HCEC 1CT (cell line): Measurements from ENCODE around the gene CCDC195.
A peak's percentile ranks its signal among the peaks of the same experiment; 100 is the strongest.

ENCODE experiments used
- DNase-seq: peaks from one replicate; pipeline ENCODE4 v3.0.0-alpha.2; 2017

CCDC195 gene

GRCh38 chr2:224716201-224716600, at the start of gene CCDC195:
Gene CCDC195 (minus strand): TSS chr2:224716365. CDS start chr2:224716365, 0 bp downstream.
- DNase-seq: no peak

- DNase-seq: no peak
Measured at GRCh38 chr2:224764565-224765236, 48.5 kb upstream of the CCDC195 start.

GRCh38 chr2:224757934-224758548, 41.9 kb upstream of the CCDC195 start:
- DNase-seq: no peak

GRCh38 chr2:224753743-224754540, 37.8 kb upstream of the CCDC195 start:
- DNase-seq: peak; percentile 3

GRCh38 chr2:224751996-224752698, 36.0 kb upstream of the CCDC195 start:
- DNase-seq: no peak

GRCh38 chr2:224749136-224749535, 33.0 kb upstream of the CCDC195 start:
- DNase-seq: no peak

- DNase-seq: no peak
Measured at GRCh38 chr2:224747765-224748164, 31.6 kb upstream of the CCDC195 start.

GRCh38 chr2:224736227-224736626, 20.1 kb upstream of the CCDC195 start:
- no peak for DNase-seq

- DNase-seq: no peak
Measured at GRCh38 chr2:224734949-224735348, 18.8 kb upstream of the CCDC195 start.

GRCh38 chr2:224731665-224732064, 15.5 kb upstream of the CCDC195 start:
- no peak for DNase-seq

- DNase-seq: no peak
Measured at GRCh38 chr2:224729435-224729834, 13.3 kb upstream of the CCDC195 start.

GRCh38 chr2:224724331-224724730, 8.2 kb upstream of the CCDC195 start:
- DNase-seq: no peak

- peak; percentile 11 for DNase-seq
Measured at GRCh38 chr2:224723586-224724217, 7.5 kb upstream of the CCDC195 start.

- no peak for DNase-seq
Measured at GRCh38 chr2:224722770-224723169, 6.6 kb upstream of the CCDC195 start.

GRCh38 chr2:224722250-224722649, 6.1 kb upstream of the CCDC195 start:
- no peak for DNase-seq

GRCh38 chr2:224716921-224717320, 756 bp upstream of the CCDC195 start:
- no peak for DNase-seq

- DNase-seq: peak; percentile 23
Measured at GRCh38 chr2:224711859-224712665, 4.1 kb downstream of the CCDC195 start.

- DNase-seq: no peak
Measured at GRCh38 chr2:224711381-224711780, 4.8 kb downstream of the CCDC195 start.

- DNase-seq: no peak
Measured at GRCh38 chr2:224709301-224709700, 6.9 kb downstream of the CCDC195 start.

- DNase-seq: no peak
Measured at GRCh38 chr2:224694502-224694901, 21.7 kb downstream of the CCDC195 start.

- peak; percentile 22 for DNase-seq
Measured at GRCh38 chr2:224691563-224691962, 24.6 kb downstream of the CCDC195 start.

- no peak for DNase-seq
Measured at GRCh38 chr2:224690868-224691267, 25.3 kb downstream of the CCDC195 start.
